T-helper 1 cell treated with Interleukin-12 subunit alpha and Interleukin-12 subunit beta and Interleukin-4 antibody, amounts not matched to agents 30 ng/mL and 1 ng/mL, for 36 hours (primary cell): ENCODE measurements around the gene ILRUN. TPM values are rescaled to one million over a fixed set of nuclear protein-coding genes. Genes with fewer than 3 reads are reported as not detected.

Experiments
- total RNA-seq: library from RNA; stranded (reverse); gene quantifications from 2 replicates; pipeline ENCODE4 v1.2.3, GENCODE V29; 2022

ILRUN gene
- total RNA-seq, 1 donor from 2014 or later = 88.3 TPM

Other genes starting within 250 kb of the ILRUN start
- gene PACSIN1, start 230.7 kb downstream of the ILRUN start, total RNA-seq = 0.78 and 1.3 TPM in 2 replicates
- gene SPDEF, start 140.4 kb downstream of the ILRUN start, total RNA-seq = not detected in 2 replicates
- gene SNRPC, start 60.7 kb upstream of the ILRUN start, total RNA-seq = 114 and 124 TPM in 2 replicates
- gene BLTP3A, start 95.3 kb upstream of the ILRUN start, total RNA-seq = 11.1 and 11.8 TPM in 2 replicates
- 30.3 and 34.1 TPM in 2 replicates for gene TAF11, start 191.3 kb upstream of the ILRUN start, total RNA-seq
- gene ANKS1A, start 192.5 kb upstream of the ILRUN start, total RNA-seq = 9.0 and 9.4 TPM in 2 replicates